ENCODE data around the gene GSC2.

Gene GSC2

GRCh38 chr22:19114984-19115552 is 35.0 kb downstream of the GSC2 start:
- H3K4me3 ChIP-seq = no peak overlapping the region
- H3K9ac ChIP-seq (ENCODE audit: insufficient read length) = no peak overlapping the region
- H3K9me3 ChIP-seq (ENCODE audit: low read depth, low read length) = no peaks in the 10 kb centered on the region
- TF ChIP-seq EZH2 (IDR thresholded peaks at IDR 0.05) (no peak), FOXP2 (optimal IDR thresholded peaks at IDR 0.05; ENCODE audit: control extremely low read depth, extremely low read length, insufficient read depth) (no peak), POLR2AphosphoS5 (IDR thresholded peaks at IDR 0.05; ENCODE audit: borderline replicate concordance, low read depth, low read length) (no peak)
- no peak for DNase-seq (ENCODE audit: low read depth, low spot score)
- H3K27ac ChIP-seq = no peak overlapping the region
- no peaks in the 10 kb centered on the region; the same call in 1 of the 2 replicates for H3K36me3 ChIP-seq (ENCODE audit: insufficient read depth, low read length)

- no peak overlapping the region for H3K27ac ChIP-seq
- no peak overlapping the region for H3K9ac ChIP-seq (ENCODE audit: insufficient read length)
- DNase-seq (ENCODE audit: low read depth, low spot score) = no peak
- TF ChIP-seq EZH2 (IDR thresholded peaks at IDR 0.05) (no peak), FOXP2 (optimal IDR thresholded peaks at IDR 0.05; ENCODE audit: control extremely low read depth, extremely low read length, insufficient read depth) (no peak), POLR2AphosphoS5 (IDR thresholded peaks at IDR 0.05; ENCODE audit: borderline replicate concordance, low read depth, low read length) (no peak)
- no peak overlapping the region for H3K4me3 ChIP-seq
- no peaks in the 10 kb centered on the region for H3K9me3 ChIP-seq (ENCODE audit: low read depth, low read length)
- no peaks in the 10 kb centered on the region for H3K36me3 ChIP-seq (ENCODE audit: insufficient read depth, low read length)
These were observed 36.7 kb downstream of the GSC2 start for GRCh38 chr22:19113429-19113828.

- Histone ChIP-seq H3K4me3 (no peak overlapping the region), H3K9me3 (ENCODE audit: low read depth, low read length) (no peaks in the 10 kb centered on the region), H3K36me3 (ENCODE audit: insufficient read depth, low read length) (no peaks in the 10 kb centered on the region), H3K27ac (no peak overlapping the region), H3K9ac (ENCODE audit: insufficient read length) (no peak overlapping the region)
- no peak for DNase-seq (ENCODE audit: low read depth, low spot score)
- TF ChIP-seq EZH2 (IDR thresholded peaks at IDR 0.05) = no peak
- no peak for TF ChIP-seq POLR2AphosphoS5 (IDR thresholded peaks at IDR 0.05; ENCODE audit: borderline replicate concordance, low read depth, low read length)
- no peak for TF ChIP-seq FOXP2 (optimal IDR thresholded peaks at IDR 0.05; ENCODE audit: control extremely low read depth, extremely low read length, insufficient read depth)
These were observed 38.5 kb downstream of the GSC2 start for GRCh38 chr22:19111584-19111983.

DNA sequence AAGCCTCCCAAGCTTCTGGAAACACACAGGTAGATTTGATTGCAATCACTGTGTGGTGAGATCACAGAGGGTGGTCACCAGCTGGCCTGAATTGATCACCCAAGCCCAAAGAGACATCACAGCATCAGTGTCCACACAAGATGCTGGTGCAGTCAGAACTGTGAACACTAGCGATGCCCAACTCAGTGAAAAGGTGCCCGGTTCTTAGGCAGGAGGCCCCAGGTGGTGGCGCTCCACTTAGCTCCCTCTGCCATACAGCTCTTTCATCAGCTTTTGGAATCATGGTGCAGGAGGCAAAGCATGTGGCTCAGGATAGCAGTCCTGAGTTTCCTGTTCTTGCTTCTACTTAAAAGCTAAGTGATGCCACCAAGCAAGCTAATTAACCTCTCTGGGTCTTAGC is 39.0 kb downstream of the GSC2 start:
- TF ChIP-seq EZH2 (IDR thresholded peaks at IDR 0.05) = no peak
- no peak for TF ChIP-seq POLR2AphosphoS5 (IDR thresholded peaks at IDR 0.05; ENCODE audit: borderline replicate concordance, low read depth, low read length)
- TF ChIP-seq FOXP2 (optimal IDR thresholded peaks at IDR 0.05; ENCODE audit: control extremely low read depth, extremely low read length, insufficient read depth) = no peak
- H3K36me3 ChIP-seq (ENCODE audit: insufficient read depth, low read length) = no peaks in the 10 kb centered on the region
- H3K27ac ChIP-seq = no peak overlapping the region
- H3K9me3 ChIP-seq (ENCODE audit: low read depth, low read length) = no peaks in the 10 kb centered on the region
- no peak overlapping the region for H3K9ac ChIP-seq (ENCODE audit: insufficient read length)
- H3K4me3 ChIP-seq = no peak overlapping the region
- no peak for DNase-seq (ENCODE audit: low read depth, low spot score)

DNA sequence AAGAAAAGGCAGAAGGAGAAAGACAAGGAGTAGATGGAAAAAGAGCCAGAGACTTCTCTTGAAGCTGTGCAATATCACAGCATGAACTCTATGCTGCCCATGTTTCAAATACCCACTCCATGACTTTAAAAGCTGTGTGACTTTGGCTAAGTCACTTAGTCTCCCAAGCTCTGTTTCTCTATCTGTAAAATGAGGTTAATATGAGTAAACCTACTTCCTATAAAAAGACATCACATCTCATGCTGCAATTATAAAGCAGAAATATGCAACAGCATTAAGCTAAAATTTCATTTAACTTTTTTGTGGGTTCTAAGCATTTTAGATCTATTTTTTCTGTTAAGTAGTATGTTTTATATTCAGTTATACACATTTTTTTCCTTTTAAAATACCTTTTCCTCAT is 39.4 kb downstream of the GSC2 start:
- Histone ChIP-seq H3K9me3 (ENCODE audit: low read depth, low read length) (no peaks in the 10 kb centered on the region), H3K27ac (no peak overlapping the region), H3K4me3 (no peak overlapping the region), H3K9ac (ENCODE audit: insufficient read length) (no peak overlapping the region), H3K36me3 (ENCODE audit: insufficient read depth, low read length) (no peaks in the 10 kb centered on the region)
- no peak for TF ChIP-seq POLR2AphosphoS5 (IDR thresholded peaks at IDR 0.05; ENCODE audit: borderline replicate concordance, low read depth, low read length)
- TF ChIP-seq EZH2 (IDR thresholded peaks at IDR 0.05) = no peak
- no peak for TF ChIP-seq FOXP2 (optimal IDR thresholded peaks at IDR 0.05; ENCODE audit: control extremely low read depth, extremely low read length, insufficient read depth)
- no peak for DNase-seq (ENCODE audit: low read depth, low spot score)

GRCh38 chr22:19110064-19110458 is 40.0 kb downstream of the GSC2 start:
- Histone ChIP-seq H3K36me3 (ENCODE audit: insufficient read depth, low read length) (no peaks in the 10 kb centered on the region), H3K9me3 (ENCODE audit: low read depth, low read length) (no peaks in the 10 kb centered on the region), H3K9ac (ENCODE audit: insufficient read length) (no peak overlapping the region), H3K4me3 (0 out of 2 replicates have a peak overlapping the region, but pooled peaks have one; percentile 8), H3K27ac (0 out of 2 replicates have a peak overlapping the region, but pooled peaks have one; percentile 48)
- TF ChIP-seq EZH2 (IDR thresholded peaks at IDR 0.05) (no peak), FOXP2 (optimal IDR thresholded peaks at IDR 0.05; ENCODE audit: control extremely low read depth, extremely low read length, insufficient read depth) (no peak), POLR2AphosphoS5 (IDR thresholded peaks at IDR 0.05; ENCODE audit: borderline replicate concordance, low read depth, low read length) (no peak)
- DNase-seq (ENCODE audit: low read depth, low spot score) = no peak

- H3K9me3 ChIP-seq (ENCODE audit: low read depth, low read length) = no peaks in the 10 kb centered on the region
- H3K27ac ChIP-seq = 0 out of 2 replicates have a peak overlapping the region, but pooled peaks have one; percentile 48
- no peak overlapping the region for H3K9ac ChIP-seq (ENCODE audit: insufficient read length)
- no peak for TF ChIP-seq EZH2 (IDR thresholded peaks at IDR 0.05)
- TF ChIP-seq FOXP2 (optimal IDR thresholded peaks at IDR 0.05; ENCODE audit: control extremely low read depth, extremely low read length, insufficient read depth) = no peak
- no peak for TF ChIP-seq POLR2AphosphoS5 (IDR thresholded peaks at IDR 0.05; ENCODE audit: borderline replicate concordance, low read depth, low read length)
- H3K36me3 ChIP-seq (ENCODE audit: insufficient read depth, low read length) = no peaks in the 10 kb centered on the region
- no peak for DNase-seq (ENCODE audit: low read depth, low spot score)
- 0 out of 2 replicates have a peak overlapping the region, but pooled peaks have one; percentile 8 for H3K4me3 ChIP-seq
These were observed 40.7 kb downstream of the GSC2 start for GRCh38 chr22:19109198-19110063.

- no peak overlapping the region for H3K9ac ChIP-seq (ENCODE audit: insufficient read length)
- H3K9me3 ChIP-seq (ENCODE audit: low read depth, low read length) = no peaks in the 10 kb centered on the region
- no peak for DNase-seq (ENCODE audit: low read depth, low spot score)
- H3K36me3 ChIP-seq (ENCODE audit: insufficient read depth, low read length) = no peaks in the 10 kb centered on the region
- H3K27ac ChIP-seq = no peak overlapping the region
- H3K4me3 ChIP-seq = no peak overlapping the region
- TF ChIP-seq EZH2 (IDR thresholded peaks at IDR 0.05) = no peak
- no peak for TF ChIP-seq POLR2AphosphoS5 (IDR thresholded peaks at IDR 0.05; ENCODE audit: borderline replicate concordance, low read depth, low read length)
- TF ChIP-seq FOXP2 (optimal IDR thresholded peaks at IDR 0.05; ENCODE audit: control extremely low read depth, extremely low read length, insufficient read depth) = no peak
These were observed 41.3 kb downstream of the GSC2 start for GRCh38 chr22:19108807-19109197.
